GM12892 (cell line): ENCODE results near the gene ZFYVE28.

Experiments used
- POLR2A ChIP-seq: IDR thresholded peaks from 2 replicates; pipeline ENCODE4 v1.6.1; 2011; ENCODE audit warnings: low read depth, low read length, control low read depth
- POLR2AphosphoS5 ChIP-seq: IDR thresholded peaks from 2 replicates; pipeline ENCODE4 v1.6.1; 2011; ENCODE audit warnings: low read depth, low read length, control low read depth
- TAF1 ChIP-seq: IDR thresholded peaks from 2 replicates; pipeline ENCODE4 v1.6.1; 2011; ENCODE audit warnings: low read depth, mild to moderate bottlenecking, control low read depth, low read length, borderline replicate concordance

- TF ChIP-seq POLR2A (no peak), POLR2AphosphoS5 (no peak), TAF1 (no peak)
Observed at GRCh38 chr4:2337896-2338295, 80.5 kb downstream of the ZFYVE28 start.
